ENCODE measurements around the gene NSMCE4A.
"Not testable (repeated sequence)": the region's sequence is repeated elsewhere in the genome, so short reads cannot be mapped to it uniquely, and the experiment has no call there.

The NSMCE4A gene

GRCh38 chr10:121926157-121926556 is 48.9 kb downstream of the NSMCE4A start:
- WGBS (ENCODE audit: extremely low coverage, insufficient coverage, insufficient read length): no CpG with 5 or more reads among the region's 4 CpGs
- H3K27ac ChIP-seq (ENCODE audit: low read depth, low read length): no peak overlapping the region
- DNase-seq: no peak
- H3K23ac ChIP-seq (ENCODE audit: low read length): no peak overlapping the region
- H3K4me3 ChIP-seq (ENCODE audit: low read depth, low read length): no peak overlapping the region
- H3K18ac ChIP-seq (ENCODE audit: low read length): no peak overlapping the region
- no peak overlapping the region for H2AFZ ChIP-seq (ENCODE audit: insufficient read depth, low read length, poor library complexity)
- no peak overlapping the region for H2BK5ac ChIP-seq (ENCODE audit: low read depth, low read length, poor library complexity)
- no peak overlapping the region for H4K12ac ChIP-seq (ENCODE audit: low read depth, low read length)
- peaks cover 9% of the 10 kb centered on the region for H3K79me2 ChIP-seq (ENCODE audit: control insufficient read depth, insufficient read depth, low read length, poor library complexity)
- H3K36me3 ChIP-seq (ENCODE audit: control insufficient read depth in 1 of 2, insufficient read depth in 2 of 2, low read length in 2 of 2): peaks cover 0 to 2% of the 10 kb centered on the region in 2 experiments
- no peak overlapping the region for H2BK120ac ChIP-seq (ENCODE audit: insufficient read depth, low read length, poor library complexity)
- H3K4me1 ChIP-seq (ENCODE audit: control insufficient read depth in 1 of 2, insufficient read depth in 2 of 2, low read length in 2 of 2): peaks cover 0 to 2% of the 10 kb centered on the region in 2 experiments
- H3K79me1 ChIP-seq (ENCODE audit: low read length): peaks cover 12% of the 10 kb centered on the region
- H2BK12ac ChIP-seq (ENCODE audit: low read length): no peak overlapping the region
- H3K27me3 ChIP-seq (ENCODE audit: insufficient read depth, low read length): no peaks in the 10 kb centered on the region
- H4K8ac ChIP-seq (ENCODE audit: low read depth, low read length): no peak overlapping the region
- H4K91ac ChIP-seq (ENCODE audit: low read depth, low read length): no peak overlapping the region
- H3K14ac ChIP-seq (ENCODE audit: low read length): no peak overlapping the region
- H3K4ac ChIP-seq (ENCODE audit: low read depth, low read length): peak overlapping the region; percentile 37
- H3K9ac ChIP-seq (ENCODE audit: low read length): no peak overlapping the region
- no peak overlapping the region for H2AK5ac ChIP-seq (ENCODE audit: low read length)
- no peaks in the 10 kb centered on the region for H3K9me3 ChIP-seq (ENCODE audit: insufficient read depth, low read depth, low read length)
- H3K4me2 ChIP-seq (ENCODE audit: low read length): no peak overlapping the region

GRCh38 chr10:121921238-121921931 is 53.6 kb downstream of the NSMCE4A start:
- no peaks in the 10 kb centered on the region for H3K4me1 ChIP-seq (ENCODE audit: control insufficient read depth in 1 of 2, insufficient read depth in 2 of 2, low read length in 2 of 2)
- no peak overlapping the region for H2BK120ac ChIP-seq (ENCODE audit: insufficient read depth, low read length, poor library complexity)
- no peaks in the 10 kb centered on the region for H3K79me2 ChIP-seq (ENCODE audit: control insufficient read depth, insufficient read depth, low read length, poor library complexity)
- H3K4ac ChIP-seq (ENCODE audit: low read depth, low read length): no peak overlapping the region
- no peak overlapping the region for H3K14ac ChIP-seq (ENCODE audit: low read length)
- no peak overlapping the region for H3K4me3 ChIP-seq (ENCODE audit: low read depth, low read length)
- no peak overlapping the region for H4K91ac ChIP-seq (ENCODE audit: low read depth, low read length)
- H4K8ac ChIP-seq (ENCODE audit: low read depth, low read length): no peak overlapping the region
- H3K18ac ChIP-seq (ENCODE audit: low read length): no peak overlapping the region
- DNase-seq: no peak
- no peak overlapping the region for H2AK5ac ChIP-seq (ENCODE audit: low read length)
- H2BK5ac ChIP-seq (ENCODE audit: low read depth, low read length, poor library complexity): no peak overlapping the region
- H3K4me2 ChIP-seq (ENCODE audit: low read length): no peak overlapping the region
- H2BK12ac ChIP-seq (ENCODE audit: low read length): no peak overlapping the region
- no peak overlapping the region for H3K23ac ChIP-seq (ENCODE audit: low read length)
- H3K36me3 ChIP-seq (ENCODE audit: control insufficient read depth in 1 of 2, insufficient read depth in 2 of 2, low read length in 2 of 2): peaks cover 0 to 8% of the 10 kb centered on the region in 2 experiments
- no peak overlapping the region for H3K9ac ChIP-seq (ENCODE audit: low read length)
- H3K27me3 ChIP-seq (ENCODE audit: insufficient read depth, low read length): no peaks in the 10 kb centered on the region
- no peaks in the 10 kb centered on the region for H3K9me3 ChIP-seq (ENCODE audit: insufficient read depth, low read depth, low read length)
- no CpG with 5 or more reads among the region's 10 CpGs for WGBS (ENCODE audit: extremely low coverage, insufficient coverage, insufficient read length)
- H3K27ac ChIP-seq (ENCODE audit: low read depth, low read length): no peak overlapping the region
- H2AFZ ChIP-seq (ENCODE audit: insufficient read depth, low read length, poor library complexity): no peak overlapping the region
- H3K79me1 ChIP-seq (ENCODE audit: low read length): no peaks in the 10 kb centered on the region
- no peak overlapping the region for H4K12ac ChIP-seq (ENCODE audit: low read depth, low read length)

- no peak overlapping the region for H4K8ac ChIP-seq (ENCODE audit: low read depth, low read length)
- peaks cover 0 to 8% of the 10 kb centered on the region in 2 experiments for H3K36me3 ChIP-seq (ENCODE audit: control insufficient read depth in 1 of 2, insufficient read depth in 2 of 2, low read length in 2 of 2)
- no peak overlapping the region for H3K18ac ChIP-seq (ENCODE audit: low read length)
- H3K9me3 ChIP-seq (ENCODE audit: insufficient read depth, low read depth, low read length): no peaks in the 10 kb centered on the region
- H3K79me1 ChIP-seq (ENCODE audit: low read length): no peaks in the 10 kb centered on the region
- no peak overlapping the region for H2AFZ ChIP-seq (ENCODE audit: insufficient read depth, low read length, poor library complexity)
- no peaks in the 10 kb centered on the region for H3K79me2 ChIP-seq (ENCODE audit: control insufficient read depth, insufficient read depth, low read length, poor library complexity)
- no peak overlapping the region for H3K14ac ChIP-seq (ENCODE audit: low read length)
- no peak overlapping the region for H3K4ac ChIP-seq (ENCODE audit: low read depth, low read length)
- no peak overlapping the region for H2AK5ac ChIP-seq (ENCODE audit: low read length)
- H3K4me3 ChIP-seq (ENCODE audit: low read depth, low read length): no peak overlapping the region
- no peaks in the 10 kb centered on the region for H3K27me3 ChIP-seq (ENCODE audit: insufficient read depth, low read length)
- H4K91ac ChIP-seq (ENCODE audit: low read depth, low read length): no peak overlapping the region
- no peaks in the 10 kb centered on the region for H3K4me1 ChIP-seq (ENCODE audit: control insufficient read depth in 1 of 2, insufficient read depth in 2 of 2, low read length in 2 of 2)
- WGBS (ENCODE audit: extremely low coverage, insufficient coverage, insufficient read length): no CpG with 5 or more reads among the region's 10 CpGs
- no peak overlapping the region for H3K23ac ChIP-seq (ENCODE audit: low read length)
- H3K9ac ChIP-seq (ENCODE audit: low read length): no peak overlapping the region
- H4K12ac ChIP-seq (ENCODE audit: low read depth, low read length): no peak overlapping the region
- no peak overlapping the region for H2BK5ac ChIP-seq (ENCODE audit: low read depth, low read length, poor library complexity)
- no peak overlapping the region for H2BK12ac ChIP-seq (ENCODE audit: low read length)
- no peak overlapping the region for H3K4me2 ChIP-seq (ENCODE audit: low read length)
- H2BK120ac ChIP-seq (ENCODE audit: insufficient read depth, low read length, poor library complexity): no peak overlapping the region
- H3K27ac ChIP-seq (ENCODE audit: low read depth, low read length): no peak overlapping the region
- DNase-seq: no peak
Observed at GRCh38 chr10:121919666-121920065, 55.4 kb downstream of the NSMCE4A start.

GRCh38 chr10:121918800-121919199 is 56.2 kb downstream of the NSMCE4A start:
- no CpG with 5 or more reads among the region's 7 CpGs for whole genome bisulfite sequencing (ENCODE audit: extremely low coverage, insufficient coverage, insufficient read length)
- not testable (repeated sequence) for H3K23ac ChIP-seq (ENCODE audit: low read length); H3K4me2 ChIP-seq (ENCODE audit: low read length); H4K91ac ChIP-seq (ENCODE audit: low read depth, low read length); H3K4me1 ChIP-seq (ENCODE audit: control insufficient read depth in 1 of 2, insufficient read depth in 2 of 2, low read length in 2 of 2); H3K79me1 ChIP-seq (ENCODE audit: low read length); H2BK12ac ChIP-seq (ENCODE audit: low read length); H3K4me3 ChIP-seq (ENCODE audit: low read depth, low read length); H4K8ac ChIP-seq (ENCODE audit: low read depth, low read length); H3K9ac ChIP-seq (ENCODE audit: low read length); H3K14ac ChIP-seq (ENCODE audit: low read length); DNase-seq; H3K27ac ChIP-seq (ENCODE audit: low read depth, low read length); H3K18ac ChIP-seq (ENCODE audit: low read length); H3K9me3 ChIP-seq (ENCODE audit: insufficient read depth, low read depth, low read length); H3K36me3 ChIP-seq (ENCODE audit: control insufficient read depth in 1 of 2, insufficient read depth in 2 of 2, low read length in 2 of 2); H2BK120ac ChIP-seq (ENCODE audit: insufficient read depth, low read length, poor library complexity); H3K79me2 ChIP-seq (ENCODE audit: control insufficient read depth, insufficient read depth, low read length, poor library complexity); H2AK5ac ChIP-seq (ENCODE audit: low read length); H3K4ac ChIP-seq (ENCODE audit: low read depth, low read length); H4K12ac ChIP-seq (ENCODE audit: low read depth, low read length); H2BK5ac ChIP-seq (ENCODE audit: low read depth, low read length, poor library complexity); H2AFZ ChIP-seq (ENCODE audit: insufficient read depth, low read length, poor library complexity); H3K27me3 ChIP-seq (ENCODE audit: insufficient read depth, low read length)
